ENCODE results near the gene NDUFS6. TPM values are rescaled to one million over a fixed set of nuclear protein-coding genes. Genes with fewer than 3 reads are reported as not detected.

The NDUFS6 gene
- total RNA-seq, 1 donor from 2014 or later, result 181 TPM

DNA sequence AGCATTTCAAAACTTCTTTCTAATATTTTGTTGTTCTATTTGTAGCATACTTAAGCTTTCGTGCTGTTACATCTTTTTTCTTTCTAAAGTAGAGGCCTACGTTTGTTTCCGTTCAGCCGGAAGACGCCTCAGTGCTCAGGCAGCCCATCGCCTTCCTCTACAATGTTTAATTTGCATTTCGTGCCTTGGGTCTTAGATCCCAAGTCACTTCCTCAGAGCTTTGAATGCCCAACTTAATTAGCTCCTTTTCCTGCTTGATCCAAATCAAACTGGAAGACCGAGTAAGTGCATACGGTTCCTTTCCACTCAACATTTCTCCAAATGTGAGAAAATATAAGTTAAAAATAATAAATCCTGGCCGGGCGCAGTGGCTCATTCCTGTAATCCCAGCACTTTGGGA is 44.7 kb upstream of the NDUFS6 start:
- DNase-seq (ENCODE audit: low read depth), result no peak
- TF ChIP-seq, protein P1, sequence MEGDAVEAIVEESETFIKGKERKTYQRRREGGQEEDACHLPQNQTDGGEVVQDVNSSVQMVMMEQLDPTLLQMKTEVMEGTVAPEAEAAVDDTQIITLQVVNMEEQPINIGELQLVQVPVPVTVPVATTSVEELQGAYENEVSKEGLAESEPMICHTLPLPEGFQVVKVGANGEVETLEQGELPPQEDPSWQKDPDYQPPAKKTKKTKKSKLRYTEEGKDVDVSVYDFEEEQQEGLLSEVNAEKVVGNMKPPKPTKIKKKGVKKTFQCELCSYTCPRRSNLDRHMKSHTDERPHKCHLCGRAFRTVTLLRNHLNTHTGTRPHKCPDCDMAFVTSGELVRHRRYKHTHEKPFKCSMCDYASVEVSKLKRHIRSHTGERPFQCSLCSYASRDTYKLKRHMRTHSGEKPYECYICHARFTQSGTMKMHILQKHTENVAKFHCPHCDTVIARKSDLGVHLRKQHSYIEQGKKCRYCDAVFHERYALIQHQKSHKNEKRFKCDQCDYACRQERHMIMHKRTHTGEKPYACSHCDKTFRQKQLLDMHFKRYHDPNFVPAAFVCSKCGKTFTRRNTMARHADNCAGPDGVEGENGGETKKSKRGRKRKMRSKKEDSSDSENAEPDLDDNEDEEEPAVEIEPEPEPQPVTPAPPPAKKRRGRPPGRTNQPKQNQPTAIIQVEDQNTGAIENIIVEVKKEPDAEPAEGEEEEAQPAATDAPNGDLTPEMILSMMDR (conservative IDR thresholded peaks at IDR 0.05; ENCODE audit: low read depth, low read length), result no peak
- no peak overlapping the region for H3K4me3 ChIP-seq (ENCODE audit: low read depth, low read length)

DNA sequence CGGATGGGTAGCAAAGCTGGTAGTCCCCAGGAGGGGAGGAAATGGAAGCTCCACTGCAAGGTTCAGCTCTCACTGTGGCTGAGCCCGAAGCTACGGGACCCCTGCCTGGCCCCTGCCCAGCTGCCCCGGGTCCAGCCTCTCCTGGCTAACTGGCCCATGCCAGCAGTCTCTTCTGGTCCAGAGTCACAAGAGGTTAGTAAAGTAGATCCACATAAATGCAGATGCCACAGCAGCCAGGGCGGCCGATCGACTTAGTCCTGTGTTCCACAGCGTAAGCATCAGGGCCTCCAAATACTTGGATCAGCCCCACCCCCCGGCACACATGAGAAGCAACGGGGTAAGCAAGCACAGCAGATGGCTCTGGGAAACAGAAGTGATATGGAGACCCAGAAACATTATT is 43.7 kb upstream of the NDUFS6 start:
- DNase-seq (ENCODE audit: low read depth), result no peak
- no peak overlapping the region for H3K4me3 ChIP-seq (ENCODE audit: low read depth, low read length)
- TF ChIP-seq, protein P1 (conservative IDR thresholded peaks at IDR 0.05; ENCODE audit: low read depth, low read length), result no peak

DNA sequence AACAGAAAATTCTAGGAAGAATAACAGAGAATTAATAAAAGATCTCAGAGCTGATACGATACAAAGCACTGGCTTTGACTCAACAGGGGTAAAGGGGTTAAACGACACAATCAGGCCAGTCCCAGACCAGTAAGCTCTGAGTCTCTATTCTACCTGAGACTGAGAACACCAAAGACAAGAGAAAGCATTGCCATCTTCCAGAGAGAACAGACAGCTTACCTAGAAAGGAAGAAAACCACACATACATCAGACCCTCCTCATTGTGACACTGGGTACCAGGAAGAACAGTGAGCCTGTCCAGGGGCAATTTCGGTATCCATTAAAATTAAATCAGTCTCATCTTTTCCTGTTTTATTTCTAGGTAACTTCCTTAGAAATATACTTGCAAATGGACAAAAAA is 42.6 kb upstream of the NDUFS6 start:
- TF ChIP-seq, protein P1 (conservative IDR thresholded peaks at IDR 0.05; ENCODE audit: low read depth, low read length), result no peak
- H3K4me3 ChIP-seq (ENCODE audit: low read depth, low read length), result no peak overlapping the region

DNA sequence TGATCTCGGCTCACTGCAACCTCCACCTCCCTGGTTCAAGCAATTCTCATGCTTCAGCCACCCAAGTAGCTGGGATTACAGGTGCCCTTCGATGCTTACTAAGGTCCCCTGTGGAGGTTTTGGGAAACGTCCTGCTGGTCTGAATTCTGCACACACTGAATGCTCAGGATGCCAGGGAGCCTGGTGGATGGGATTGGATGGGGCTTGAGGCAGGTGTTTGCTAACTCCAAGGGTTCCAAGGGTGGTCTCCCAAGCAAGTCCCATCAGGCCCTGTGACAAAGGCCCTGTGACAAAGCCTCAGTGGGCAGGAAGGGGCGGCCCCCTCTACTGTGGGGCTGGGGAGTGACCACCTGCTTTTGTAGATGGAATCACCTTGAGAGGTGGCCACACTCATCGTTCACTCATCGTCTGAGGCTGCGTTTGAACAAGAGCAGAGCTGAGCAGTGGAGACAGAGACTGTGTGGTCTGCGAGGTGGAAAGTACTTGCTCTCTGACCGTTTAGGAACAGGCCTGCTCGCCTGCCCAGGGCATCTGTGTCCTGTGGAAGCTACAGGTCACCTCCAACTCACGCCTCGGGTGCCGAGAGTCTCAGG is 41.7 kb upstream of the NDUFS6 start:
- TF ChIP-seq, protein P1 (conservative IDR thresholded peaks at IDR 0.05; ENCODE audit: low read depth, low read length), result no peak
- no peak overlapping the region for H3K4me3 ChIP-seq (ENCODE audit: low read depth, low read length)
- no peak for DNase-seq (ENCODE audit: low read depth)

More for the DNA sequence above, 42.6 kb upstream of the NDUFS6 start:
- DNase-seq (ENCODE audit: low read depth), result no peak

DNA sequence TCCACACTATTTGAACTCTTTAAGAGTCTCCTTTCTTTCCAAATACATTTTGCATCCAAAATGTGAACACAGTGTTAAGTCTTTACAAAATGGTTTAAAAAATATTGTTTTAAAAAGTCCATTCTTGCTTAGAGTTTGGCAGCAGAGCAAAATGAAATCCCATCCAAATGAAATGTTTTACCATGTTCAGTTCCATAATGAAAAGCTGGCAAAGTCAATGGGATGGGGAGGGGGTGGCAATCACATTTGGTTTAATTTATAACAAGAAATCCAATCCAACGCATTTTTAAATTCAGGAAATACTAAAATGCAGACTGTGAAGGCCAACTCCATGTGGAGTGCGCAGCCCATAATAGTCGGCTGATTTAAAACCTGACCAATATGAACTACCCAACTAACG is 41.0 kb upstream of the NDUFS6 start:
- TF ChIP-seq, protein P1 (conservative IDR thresholded peaks at IDR 0.05; ENCODE audit: low read depth, low read length), result no peak
- H3K4me3 ChIP-seq (ENCODE audit: low read depth, low read length), result no peak overlapping the region
- DNase-seq (ENCODE audit: low read depth), result no peak

DNA sequence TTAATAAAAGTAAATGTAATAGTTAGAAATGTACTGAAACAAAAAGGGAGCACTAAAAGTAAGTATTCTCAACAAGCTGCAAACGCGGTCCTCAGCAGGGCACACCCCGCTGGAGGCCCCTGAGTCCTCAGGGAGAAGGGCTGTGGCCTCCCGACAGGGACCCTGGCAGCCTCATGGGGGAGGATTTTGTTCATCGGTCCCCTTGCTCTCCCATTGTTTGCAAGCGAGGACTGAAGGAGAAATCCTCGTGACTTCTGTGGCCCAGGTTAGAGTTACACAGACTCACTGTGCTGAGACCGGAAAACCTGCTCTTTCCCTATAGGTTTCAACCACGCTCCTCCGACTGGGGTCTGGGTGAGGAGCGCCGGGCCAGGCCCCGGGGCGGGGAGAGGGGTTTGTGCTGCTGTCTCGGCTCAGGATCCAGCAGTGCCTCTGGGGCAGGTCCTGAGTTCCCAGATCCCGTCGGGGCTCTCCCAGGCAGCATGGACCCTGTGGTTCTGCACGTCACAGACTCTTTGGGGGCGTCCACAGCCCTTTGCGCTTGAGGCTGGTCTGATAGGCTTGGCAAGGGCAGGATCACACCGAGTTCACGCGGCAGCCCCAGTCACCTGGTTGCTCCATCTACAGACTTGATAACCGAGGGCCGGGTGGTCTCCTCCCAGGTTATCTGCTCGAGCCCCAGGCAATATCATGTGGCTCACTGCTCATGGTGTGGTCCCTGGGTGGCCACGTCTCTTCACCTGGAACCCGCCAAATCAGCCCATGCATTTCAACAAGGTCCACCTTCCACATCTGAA is 40.4 kb upstream of the NDUFS6 start:
- TF ChIP-seq, protein P1 (conservative IDR thresholded peaks at IDR 0.05; ENCODE audit: low read depth, low read length), result no peak
- H3K4me3 ChIP-seq (ENCODE audit: low read depth, low read length), result no peak overlapping the region

DNA sequence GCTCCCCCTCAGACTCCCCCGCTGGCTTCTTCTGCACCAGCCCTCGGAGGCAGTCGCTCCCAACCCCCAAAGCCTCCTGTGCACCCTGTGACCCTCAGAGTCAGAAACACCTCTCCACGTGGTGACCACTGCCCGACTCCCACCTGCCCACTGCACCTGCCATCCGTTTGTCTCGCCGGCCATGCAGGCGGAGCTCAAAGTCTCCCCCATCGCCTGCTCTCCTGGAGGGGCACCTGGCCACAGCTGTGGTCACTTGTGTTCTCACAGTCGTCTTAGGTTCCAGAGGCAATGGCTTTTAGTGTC is 39.8 kb upstream of the NDUFS6 start:
- DNase-seq (ENCODE audit: low read depth), result no peak
- TF ChIP-seq, protein P1 (conservative IDR thresholded peaks at IDR 0.05; ENCODE audit: low read depth, low read length), result no peak
- H3K4me3 ChIP-seq (ENCODE audit: low read depth, low read length), result no peak overlapping the region

More for the DNA sequence above, 40.4 kb upstream of the NDUFS6 start:
- no peak for DNase-seq (ENCODE audit: low read depth)

All from epithelial cell of proximal tubule (primary cell).